HG03342 (cell line): ENCODE results near the gene SLC25A30.

Experiments
- ATAC-seq: cut with Tn5 transposase; IDR thresholded peaks from one replicate; pipeline ENCODE4 v1.9.1; 2021; ENCODE audit warnings: mild to moderate bottlenecking, moderate library complexity; ENCODE audit not compliant: unreplicated experiment

SLC25A30 gene

GRCh38 chr13:45417790-45418534, at the start of gene SLC25A30:
TSS of gene SLC25A30 (minus strand) at chr13:45418373. CDS start at chr13:45411425, 6,948 bp downstream.
- ATAC-seq = peak; percentile 86

GRCh38 chr13:45466359-45466758, 48.2 kb upstream of the SLC25A30 start:
- ATAC-seq = no peak

GRCh38 chr13:45464687-45465453, 46.7 kb upstream of the SLC25A30 start, which contains the start of gene COG3:
TSS of gene COG3 (plus strand) at chr13:45464939. CDS start at chr13:45465037, 98 bp downstream.
- ATAC-seq = peak; percentile 93

GRCh38 chr13:45464141-45464686, 46.0 kb upstream of the SLC25A30 start:
- ATAC-seq = no peak

- ATAC-seq = no peak
These were observed 38.2 kb upstream of the SLC25A30 start for GRCh38 chr13:45456196-45456972.

- ATAC-seq = no peak
These were observed 36.0 kb upstream of the SLC25A30 start for GRCh38 chr13:45454204-45454603.

- ATAC-seq = no peak
These were observed 33.1 kb upstream of the SLC25A30 start for GRCh38 chr13:45451282-45451681.

GRCh38 chr13:45448965-45449559, 30.9 kb upstream of the SLC25A30 start:
- no peak for ATAC-seq

- ATAC-seq = no peak
These were observed 29.0 kb upstream of the SLC25A30 start for GRCh38 chr13:45447050-45447661.

GRCh38 chr13:45446181-45446580, 28.0 kb upstream of the SLC25A30 start:
- no peak for ATAC-seq

- no peak for ATAC-seq
These were observed 26.9 kb upstream of the SLC25A30 start for GRCh38 chr13:45445053-45445452.

- ATAC-seq = peak; percentile 82
These were observed 23.5 kb upstream of the SLC25A30 start for GRCh38 chr13:45441633-45442032.

- ATAC-seq = no peak
These were observed 21.7 kb upstream of the SLC25A30 start for GRCh38 chr13:45439781-45440462.

GRCh38 chr13:45439008-45439407, 20.8 kb upstream of the SLC25A30 start:
- no peak for ATAC-seq

GRCh38 chr13:45437947-45438346, 19.8 kb upstream of the SLC25A30 start:
- no peak for ATAC-seq

GRCh38 chr13:45436953-45437352, 18.8 kb upstream of the SLC25A30 start:
- ATAC-seq = no peak

GRCh38 chr13:45436332-45436731, 18.2 kb upstream of the SLC25A30 start:
- no peak for ATAC-seq

- ATAC-seq = no peak
These were observed 16.6 kb upstream of the SLC25A30 start for GRCh38 chr13:45434556-45435371.

GRCh38 chr13:45433381-45433790, 15.2 kb upstream of the SLC25A30 start:
- ATAC-seq = no peak
